CD4-positive, alpha-beta T cell treated with Interleukin-15 for 1 hour (primary cell): ENCODE results near the gene PCDH1.
"Not testable (repeated sequence)": the region's sequence is repeated elsewhere in the genome, so short reads cannot be mapped to it uniquely, and the experiment has no call there.

Experiments
- DNase-seq: peaks from one replicate; pipeline ENCODE4 v3.0.0-alpha.2; 2020

Gene PCDH1

GRCh38 chr5:141897425-141897824 is 19.2 kb upstream of the PCDH1 start:
- no peak for DNase-seq

DNA sequence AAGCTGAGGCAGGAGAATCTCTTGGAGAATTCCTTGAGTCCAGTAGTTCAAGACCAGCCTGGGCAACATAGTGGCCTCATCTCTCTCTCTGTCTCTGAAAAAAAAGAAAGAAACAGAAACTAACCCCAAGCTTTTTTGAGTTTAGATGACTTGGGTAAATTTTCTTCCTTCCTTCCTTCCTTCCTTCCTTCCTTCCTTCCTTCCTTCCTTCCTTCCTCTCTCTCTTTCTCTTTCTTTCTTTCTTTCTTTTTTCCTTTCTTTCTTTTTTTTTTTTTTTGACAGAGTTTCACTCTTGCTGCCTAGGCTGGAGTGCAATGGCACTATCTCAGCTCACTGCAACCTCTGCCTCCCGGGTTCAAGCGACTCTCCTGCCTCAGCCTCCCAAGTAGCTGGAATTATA is 12.2 kb upstream of the PCDH1 start:
- DNase-seq: not testable (repeated sequence)

GRCh38 chr5:141889282-141889871 is 11.2 kb upstream of the PCDH1 start:
- no peak for DNase-seq

DNA sequence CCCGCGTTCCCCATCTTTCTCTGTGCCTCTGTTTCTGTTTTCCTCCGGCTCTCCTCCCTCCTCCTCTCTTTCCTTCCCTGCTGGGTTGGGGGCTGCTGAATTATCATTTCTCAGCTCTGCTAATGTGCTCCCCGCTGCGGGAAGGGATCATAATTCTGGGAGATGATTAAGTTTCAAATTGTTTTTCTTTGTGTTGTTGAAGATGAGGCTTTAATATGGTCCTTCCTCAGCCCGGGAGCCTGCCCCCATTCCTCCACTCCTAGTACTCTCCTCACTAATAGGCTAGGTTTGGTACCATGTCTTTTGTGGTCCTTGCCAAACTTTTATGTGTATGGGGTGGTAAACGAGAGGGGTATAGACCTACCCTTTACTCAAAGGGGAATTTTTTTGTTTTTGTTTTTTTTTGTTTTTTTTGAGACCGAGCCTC is 5.7 kb upstream of the PCDH1 start:
- DNase-seq: no peak

DNA sequence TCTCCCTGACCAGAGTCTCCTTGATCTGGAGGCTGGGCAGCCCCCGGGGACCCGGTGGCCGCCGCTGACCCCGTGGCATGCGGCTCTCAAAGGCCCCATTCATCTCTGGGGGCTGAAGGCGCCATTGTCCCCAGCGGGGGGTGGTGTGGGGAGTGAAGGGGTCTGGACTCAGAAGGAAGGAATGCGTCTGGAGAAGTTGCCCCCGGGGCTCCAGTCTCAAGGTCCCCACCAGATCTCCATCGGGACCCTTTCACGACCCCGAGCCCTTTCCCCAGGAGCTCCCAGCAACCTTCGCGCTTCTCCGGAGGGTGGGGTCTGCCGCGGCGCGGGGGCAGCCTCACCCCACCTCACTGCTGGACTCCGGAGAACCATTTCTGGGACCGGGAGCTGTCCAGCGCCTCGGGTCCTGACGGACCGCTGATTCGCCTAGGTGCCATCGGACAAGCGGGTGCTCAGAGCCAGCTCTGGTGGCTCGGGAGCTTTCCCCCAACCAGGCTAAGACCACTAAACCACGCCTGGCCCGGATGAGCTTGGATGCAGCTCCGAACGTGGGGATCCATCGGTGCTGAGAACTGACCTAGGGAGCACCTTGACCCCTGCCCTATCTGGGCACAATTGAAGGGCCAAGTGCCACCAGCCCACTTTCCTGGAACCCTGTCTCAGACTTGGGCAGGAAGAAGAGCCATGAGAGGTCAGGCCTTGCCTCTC is 5.1 kb upstream of the PCDH1 start:
- no peak for DNase-seq

- DNase-seq: no peak
These were observed 4.5 kb upstream of the PCDH1 start for GRCh38 chr5:141882594-141883183.

DNA sequence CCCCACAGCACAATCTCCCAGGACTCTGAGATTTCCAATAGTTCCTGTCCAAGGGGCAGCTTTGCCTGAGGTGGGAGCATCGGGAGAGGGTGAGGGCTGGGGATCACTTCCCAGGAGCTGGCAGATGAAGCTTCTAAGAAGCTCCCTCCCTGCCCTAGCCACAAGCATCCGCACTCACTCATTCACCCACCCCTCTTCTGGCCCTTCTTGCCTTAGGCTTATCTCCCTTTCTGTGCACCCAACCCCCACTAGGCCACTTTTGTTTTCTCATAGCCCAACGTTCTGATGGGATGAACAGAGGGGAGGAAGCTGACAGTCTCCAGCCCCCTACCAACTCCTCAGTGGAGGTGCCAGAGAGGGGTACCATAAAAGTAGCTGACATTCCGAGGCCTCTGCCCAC is 3.7 kb upstream of the PCDH1 start:
- no peak for DNase-seq

DNA sequence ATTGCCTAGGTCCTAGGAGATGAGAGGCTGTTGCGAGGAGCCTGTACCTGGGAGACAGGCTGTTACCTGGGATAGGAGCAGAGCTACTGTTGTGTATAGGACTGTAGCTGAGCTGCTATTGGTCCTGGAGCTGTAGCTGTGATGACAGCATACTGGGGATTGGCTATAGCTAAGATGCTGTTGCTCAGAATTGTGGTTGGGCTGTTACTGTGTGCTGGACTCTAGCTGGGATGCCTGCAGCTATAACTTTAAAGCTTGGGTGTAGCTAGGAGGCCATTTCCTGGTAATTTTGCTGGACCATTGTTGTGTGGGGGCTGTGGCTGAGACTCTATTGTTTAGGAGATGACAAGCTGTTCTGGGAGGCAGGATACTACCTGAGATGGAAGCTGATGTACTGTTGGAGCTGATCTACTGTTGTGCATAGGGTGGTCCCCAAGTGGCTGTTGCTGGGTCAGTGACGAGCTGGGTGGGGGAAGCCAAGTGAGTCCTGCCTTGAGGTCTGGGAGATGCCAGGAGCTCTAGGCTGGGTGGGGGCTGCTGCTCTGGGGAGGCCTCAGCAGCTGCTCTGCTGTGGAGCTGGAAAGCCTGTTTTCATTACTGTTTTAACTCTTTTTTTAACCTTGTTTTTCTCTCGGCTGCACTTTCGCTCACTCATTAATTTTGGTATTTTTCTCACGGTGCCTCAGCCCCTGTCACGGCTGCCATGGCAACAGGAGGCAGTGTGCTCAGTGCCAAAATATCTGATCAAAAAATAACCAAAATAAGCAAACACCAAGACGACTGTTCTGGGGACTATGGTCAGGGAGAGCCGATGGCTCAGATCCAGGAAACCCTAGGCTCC is 3.0 kb upstream of the PCDH1 start:
- no peak for DNase-seq

DNA sequence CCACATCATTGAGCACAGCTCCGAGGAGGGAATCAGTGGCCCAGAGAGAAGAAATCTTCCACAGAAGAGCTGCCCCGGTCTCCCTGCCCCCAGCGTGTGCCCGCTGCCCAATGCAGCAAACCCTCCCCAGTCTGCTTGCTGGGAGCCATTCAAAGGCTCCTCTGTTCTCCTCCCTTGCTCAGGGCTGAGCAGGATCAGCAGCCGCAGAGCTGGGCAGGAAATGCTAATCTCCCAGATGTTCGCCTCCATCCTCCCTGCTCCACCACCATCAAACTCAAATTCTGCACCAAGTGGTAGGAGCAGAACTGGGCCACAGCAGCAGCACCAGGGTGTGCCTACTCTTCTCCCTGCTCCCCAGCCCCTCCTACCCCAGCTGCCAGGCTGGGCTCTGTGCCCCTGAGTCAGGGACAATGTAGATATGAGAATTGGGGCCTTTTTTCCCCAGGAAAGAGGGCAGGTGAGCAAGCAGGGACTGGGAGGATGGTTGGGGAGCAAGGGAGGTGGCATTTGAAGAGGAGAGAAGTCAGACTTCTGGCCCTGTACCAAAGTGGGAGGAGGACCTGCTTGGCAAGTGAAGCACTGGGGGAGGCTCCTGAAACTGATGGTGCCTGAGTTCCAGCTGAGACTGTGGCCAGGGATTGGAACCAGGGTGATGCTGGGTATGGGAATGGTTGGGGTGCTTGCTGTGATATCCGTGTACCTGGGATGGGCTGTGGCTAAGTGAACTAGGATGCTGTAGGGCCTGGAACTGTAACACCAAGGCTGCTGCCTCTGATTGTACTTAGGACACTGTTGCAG is 1.9 kb upstream of the PCDH1 start:
- DNase-seq: no peak

DNA sequence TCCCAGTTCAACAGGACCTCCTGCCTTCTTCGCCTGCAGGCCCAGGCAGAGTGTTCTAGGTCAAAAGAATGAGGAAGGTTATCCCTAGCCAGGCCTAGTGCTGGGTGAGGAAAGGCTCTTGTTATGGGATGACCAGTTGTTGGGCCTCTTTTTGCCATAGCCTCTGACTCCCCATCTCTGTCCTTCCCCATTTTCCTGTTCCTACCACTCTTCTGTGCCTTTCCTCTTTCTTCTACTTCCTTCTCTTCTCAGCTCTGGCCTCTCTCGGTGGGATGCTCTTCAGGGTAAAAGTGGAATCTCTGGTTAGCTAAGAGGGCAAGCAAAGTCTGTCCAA is 1.2 kb upstream of the PCDH1 start:
- DNase-seq: no peak

DNA sequence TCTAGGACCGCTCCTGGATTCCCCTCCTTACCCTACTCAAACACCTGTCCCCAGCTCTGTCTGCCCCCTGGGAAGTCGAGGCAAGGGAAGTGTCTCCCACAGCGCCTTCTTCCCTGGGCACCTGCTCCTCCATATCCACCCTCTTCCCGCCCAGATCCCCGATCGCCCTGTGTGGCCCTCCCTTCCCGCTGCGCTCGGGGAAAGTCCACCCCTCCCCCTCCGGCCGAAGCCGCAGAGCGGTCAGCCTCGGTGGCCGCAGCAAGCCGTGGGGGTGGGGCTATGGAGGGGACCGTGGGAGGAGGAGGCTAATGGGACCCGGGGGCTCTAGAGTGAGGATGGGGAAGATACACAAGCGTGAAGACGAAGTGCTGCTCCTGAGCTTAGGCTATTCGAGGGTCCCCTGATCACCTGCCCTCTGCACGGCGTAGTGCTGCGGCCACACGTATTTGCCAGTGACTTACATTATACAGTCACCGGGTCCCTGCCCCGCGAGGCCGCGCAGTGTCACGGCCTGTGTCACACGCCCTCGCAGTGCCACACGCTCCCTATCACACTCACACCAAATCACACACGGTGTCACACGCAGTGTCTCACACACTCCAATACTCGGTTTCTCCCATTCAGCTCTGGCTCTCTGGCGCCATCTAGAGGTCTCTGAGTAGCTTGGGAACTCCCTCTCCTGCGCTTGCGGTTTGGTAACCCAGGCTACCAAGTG is 658 bp upstream of the PCDH1 start:
- peak; percentile 90 for DNase-seq

DNA sequence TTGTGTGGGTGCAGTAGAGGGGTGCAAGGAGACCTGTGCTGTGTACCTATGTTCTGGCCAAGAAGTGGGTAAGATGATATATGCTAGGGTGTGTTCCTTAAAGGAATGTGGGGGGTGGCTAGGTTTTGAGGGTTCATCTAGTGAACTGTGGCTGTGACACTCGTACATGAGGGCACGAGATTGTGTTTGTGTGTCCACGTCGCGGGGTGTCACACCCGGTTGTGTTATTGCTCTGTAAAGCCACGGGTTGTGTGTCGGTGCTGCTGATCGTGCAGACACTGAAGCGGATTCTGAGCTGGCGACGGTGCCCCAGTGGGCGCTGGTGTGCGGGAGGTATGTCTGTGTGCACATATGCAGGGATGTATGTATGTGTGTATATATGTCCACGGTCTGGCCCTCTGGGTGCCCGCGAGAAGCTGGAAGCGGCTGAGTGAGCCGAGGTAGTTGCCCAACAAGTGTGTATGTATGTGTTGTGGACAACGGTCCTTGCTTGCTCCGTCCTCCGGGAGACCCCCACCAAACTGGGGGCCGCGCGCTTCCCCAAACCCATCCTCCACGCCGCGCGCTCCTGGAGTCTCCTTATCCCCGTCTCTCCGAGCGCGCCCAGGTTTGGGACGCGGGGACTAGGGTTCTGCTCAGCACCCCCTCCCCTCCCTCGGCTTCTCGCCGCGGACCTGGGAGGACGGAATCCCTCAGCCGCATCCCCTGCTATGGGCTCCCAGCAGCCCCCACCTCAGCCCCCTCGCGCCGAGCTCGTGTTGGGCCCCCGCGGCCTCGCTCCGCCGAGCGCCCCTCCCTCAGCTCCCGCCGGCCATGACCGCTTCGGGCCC is 639 bp downstream of the PCDH1 start:
- no peak for DNase-seq

DNA sequence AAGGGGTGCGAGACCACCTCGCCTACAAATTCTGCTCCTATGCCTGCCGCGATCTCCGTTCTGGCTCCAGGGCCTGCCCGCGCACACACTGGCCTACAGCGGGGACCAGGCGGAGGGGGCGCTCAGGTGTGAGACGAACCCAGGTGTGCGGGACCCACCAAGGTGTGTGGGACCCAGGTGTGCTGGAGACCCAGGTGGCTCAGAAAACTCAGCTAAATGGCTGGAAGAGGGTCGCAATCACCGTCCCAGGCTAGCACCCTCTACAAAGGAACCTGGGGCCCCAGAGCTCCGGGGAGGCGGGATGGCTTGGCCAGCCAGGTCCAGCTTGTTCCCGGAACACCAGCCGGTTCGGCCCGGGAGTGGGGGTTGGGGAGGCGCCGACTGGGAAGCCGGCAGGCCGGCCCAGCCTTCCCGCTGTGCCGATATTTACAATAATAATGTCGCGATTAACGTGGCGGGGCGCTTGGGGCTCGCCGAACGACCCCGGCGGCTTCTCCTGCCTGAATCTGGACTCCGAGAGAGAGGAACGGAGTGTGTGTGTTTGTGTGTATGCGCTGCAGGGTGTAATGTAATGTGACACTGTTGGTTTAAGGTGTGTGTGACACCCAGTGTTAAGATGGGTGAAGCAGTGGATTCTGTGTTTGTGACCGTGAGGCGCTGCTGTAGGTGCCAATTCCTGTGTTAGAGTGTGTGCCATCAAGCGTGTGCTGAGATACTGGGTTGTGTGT is 1.4 kb downstream of the PCDH1 start:
- DNase-seq: no peak

GRCh38 chr5:141875795-141876627 is 2.2 kb downstream of the PCDH1 start:
- no peak for DNase-seq

- no peak for DNase-seq
These were observed 3.0 kb downstream of the PCDH1 start for GRCh38 chr5:141875022-141875740.

DNA sequence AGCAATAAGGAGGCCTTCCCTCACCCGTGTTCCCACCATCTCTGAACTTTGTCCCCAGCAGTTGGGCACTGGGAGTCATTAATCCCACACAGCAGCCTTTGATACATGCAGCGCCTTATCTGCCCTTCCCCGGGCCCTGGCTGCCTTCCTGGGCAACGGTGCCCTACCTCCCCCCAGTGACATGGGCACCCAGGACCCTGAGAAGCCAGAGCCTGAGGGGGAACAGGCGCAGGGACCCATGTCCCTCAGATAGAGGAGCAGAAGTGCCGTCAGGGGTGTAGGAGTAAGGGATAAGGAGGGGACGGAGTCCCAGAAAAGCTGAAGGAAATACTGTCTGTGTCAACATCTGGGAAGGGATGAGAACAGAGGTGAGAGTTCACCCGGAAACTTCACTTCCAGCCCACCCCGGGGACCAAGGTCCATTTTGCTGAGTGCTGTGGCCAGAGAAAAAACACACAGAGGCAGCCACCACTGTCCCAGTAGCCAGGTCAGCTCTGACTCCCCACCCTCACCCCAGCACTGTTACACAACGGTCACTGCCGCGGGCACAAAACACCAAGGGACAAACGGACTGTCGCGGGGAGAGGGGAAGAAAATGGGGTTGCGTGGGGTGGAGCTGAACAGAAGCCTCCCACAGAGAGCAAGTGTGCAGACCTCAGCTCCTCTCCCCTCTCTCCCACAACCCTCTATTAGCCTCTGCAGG is 3.8 kb downstream of the PCDH1 start:
- no peak for DNase-seq

- no peak for DNase-seq
These were observed 4.3 kb downstream of the PCDH1 start for GRCh38 chr5:141873933-141874261.
